ENCODE measurements around the gene MYL2. TPM values are rescaled to one million over a fixed set of nuclear protein-coding genes. Genes with fewer than 3 reads are reported as not detected.

Gene MYL2
- total RNA-seq, 1 donor = not detected

DNA sequence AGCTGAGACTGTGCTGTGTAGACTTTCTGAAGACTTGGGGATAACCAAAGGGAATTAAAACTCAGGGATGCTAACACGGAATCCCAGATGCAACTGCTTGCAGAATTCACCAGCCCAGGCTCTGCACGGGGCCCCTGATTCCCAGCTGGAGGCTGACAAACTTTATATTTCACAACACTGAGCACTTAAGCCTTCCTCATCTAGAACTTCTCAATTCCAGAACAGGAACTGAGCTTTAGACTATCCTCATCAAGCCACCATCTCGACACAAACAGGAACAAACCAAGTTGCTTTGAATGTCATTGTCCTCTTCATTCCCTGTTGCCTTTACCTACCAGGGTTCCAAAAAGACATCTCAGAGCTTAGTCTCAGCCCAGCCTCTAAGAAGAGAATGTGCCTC lies 51.4 kb downstream of the MYL2 start:
- TF ChIP-seq, protein P1, sequence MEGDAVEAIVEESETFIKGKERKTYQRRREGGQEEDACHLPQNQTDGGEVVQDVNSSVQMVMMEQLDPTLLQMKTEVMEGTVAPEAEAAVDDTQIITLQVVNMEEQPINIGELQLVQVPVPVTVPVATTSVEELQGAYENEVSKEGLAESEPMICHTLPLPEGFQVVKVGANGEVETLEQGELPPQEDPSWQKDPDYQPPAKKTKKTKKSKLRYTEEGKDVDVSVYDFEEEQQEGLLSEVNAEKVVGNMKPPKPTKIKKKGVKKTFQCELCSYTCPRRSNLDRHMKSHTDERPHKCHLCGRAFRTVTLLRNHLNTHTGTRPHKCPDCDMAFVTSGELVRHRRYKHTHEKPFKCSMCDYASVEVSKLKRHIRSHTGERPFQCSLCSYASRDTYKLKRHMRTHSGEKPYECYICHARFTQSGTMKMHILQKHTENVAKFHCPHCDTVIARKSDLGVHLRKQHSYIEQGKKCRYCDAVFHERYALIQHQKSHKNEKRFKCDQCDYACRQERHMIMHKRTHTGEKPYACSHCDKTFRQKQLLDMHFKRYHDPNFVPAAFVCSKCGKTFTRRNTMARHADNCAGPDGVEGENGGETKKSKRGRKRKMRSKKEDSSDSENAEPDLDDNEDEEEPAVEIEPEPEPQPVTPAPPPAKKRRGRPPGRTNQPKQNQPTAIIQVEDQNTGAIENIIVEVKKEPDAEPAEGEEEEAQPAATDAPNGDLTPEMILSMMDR (IDR thresholded peaks at IDR 0.05; ENCODE audit: insufficient read depth, low read length) = no peak
- no peak for DNase-seq (ENCODE audit: low read depth)
- H3K4me3 ChIP-seq (ENCODE audit: low read depth, low read length) = no peak overlapping the region

DNA sequence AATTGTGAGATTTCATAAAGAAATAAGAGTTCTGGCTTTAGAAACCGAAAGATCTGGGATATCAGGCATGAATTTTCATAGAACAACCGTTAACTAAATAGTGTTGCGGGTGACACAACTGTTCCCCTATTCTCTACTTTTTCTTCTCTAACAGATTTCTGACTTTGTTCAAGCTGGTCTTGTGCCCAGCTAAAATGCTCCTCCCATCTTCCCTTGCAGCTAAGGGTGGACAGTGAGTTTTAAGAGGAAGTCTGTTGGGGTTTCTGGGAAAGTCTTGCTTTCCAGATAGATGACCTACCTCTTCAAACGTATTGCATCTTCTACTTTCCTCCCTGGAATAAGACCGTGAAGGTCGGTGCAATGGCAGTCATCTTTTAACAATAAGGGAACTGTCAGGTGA lies 54.9 kb downstream of the MYL2 start:
- TF ChIP-seq, protein P1 (IDR thresholded peaks at IDR 0.05; ENCODE audit: insufficient read depth, low read length) = no peak
- no peak overlapping the region for H3K4me3 ChIP-seq (ENCODE audit: low read depth, low read length)
- DNase-seq (ENCODE audit: low read depth) = no peak

DNA sequence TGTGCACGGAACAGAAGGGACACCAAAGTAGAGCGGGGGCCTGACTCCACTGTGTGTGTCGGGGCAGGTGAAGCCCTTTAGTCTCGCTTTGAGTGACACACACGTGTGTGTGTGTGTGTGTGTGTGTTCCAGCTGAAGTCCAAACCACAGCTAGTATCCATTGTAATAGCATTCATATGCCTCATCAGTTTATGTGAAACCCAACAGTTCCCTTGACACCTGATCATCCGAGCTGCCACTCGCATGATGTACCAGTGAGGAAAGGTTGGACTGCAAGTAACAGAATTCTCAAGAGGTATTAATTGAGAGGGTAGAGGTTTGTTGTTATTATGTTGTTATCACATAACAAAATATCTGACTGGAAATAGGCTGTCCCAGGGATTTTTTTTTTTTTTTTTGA lies 57.2 kb downstream of the MYL2 start:
- H3K4me3 ChIP-seq (ENCODE audit: low read depth, low read length) = no peak overlapping the region
- no peak for DNase-seq (ENCODE audit: low read depth)
- TF ChIP-seq, protein P1 (IDR thresholded peaks at IDR 0.05; ENCODE audit: insufficient read depth, low read length) = no peak

GRCh38 chr12:110862329-110862728 lies 58.0 kb downstream of the MYL2 start:
- TF ChIP-seq, protein P1 (IDR thresholded peaks at IDR 0.05; ENCODE audit: insufficient read depth, low read length) = no peak
- no peak for DNase-seq (ENCODE audit: low read depth)
- no peak overlapping the region for H3K4me3 ChIP-seq (ENCODE audit: low read depth, low read length)

- DNase-seq (ENCODE audit: low read depth) = no peak
- H3K4me3 ChIP-seq (ENCODE audit: low read depth, low read length) = no peak overlapping the region
- TF ChIP-seq, protein P1 (IDR thresholded peaks at IDR 0.05; ENCODE audit: insufficient read depth, low read length) = no peak
These were observed 58.6 kb downstream of the MYL2 start for GRCh38 chr12:110861729-110862128.

Other genes with a start within 250 kb of the MYL2 start
- 0.74 and 2.6 TPM in 2 replicates for gene HVCN1, start 231.5 kb downstream of the MYL2 start, total RNA-seq (ENCODE audit: low replicate concordance)
- 130 and 213 TPM in 2 replicates for gene PPP1CC, start 177.7 kb downstream of the MYL2 start, total RNA-seq (ENCODE audit: low replicate concordance)
- gene CCDC63, start 73.6 kb downstream of the MYL2 start, total RNA-seq (ENCODE audit: low replicate concordance) = not detected in 2 replicates
- gene CUX2, start 113.6 kb upstream of the MYL2 start, total RNA-seq (ENCODE audit: low replicate concordance) = not detected in 2 replicates

Measured in fibroblast of the aortic adventitia (primary cell).